ENCODE data around the gene CHRND.

DNA sequence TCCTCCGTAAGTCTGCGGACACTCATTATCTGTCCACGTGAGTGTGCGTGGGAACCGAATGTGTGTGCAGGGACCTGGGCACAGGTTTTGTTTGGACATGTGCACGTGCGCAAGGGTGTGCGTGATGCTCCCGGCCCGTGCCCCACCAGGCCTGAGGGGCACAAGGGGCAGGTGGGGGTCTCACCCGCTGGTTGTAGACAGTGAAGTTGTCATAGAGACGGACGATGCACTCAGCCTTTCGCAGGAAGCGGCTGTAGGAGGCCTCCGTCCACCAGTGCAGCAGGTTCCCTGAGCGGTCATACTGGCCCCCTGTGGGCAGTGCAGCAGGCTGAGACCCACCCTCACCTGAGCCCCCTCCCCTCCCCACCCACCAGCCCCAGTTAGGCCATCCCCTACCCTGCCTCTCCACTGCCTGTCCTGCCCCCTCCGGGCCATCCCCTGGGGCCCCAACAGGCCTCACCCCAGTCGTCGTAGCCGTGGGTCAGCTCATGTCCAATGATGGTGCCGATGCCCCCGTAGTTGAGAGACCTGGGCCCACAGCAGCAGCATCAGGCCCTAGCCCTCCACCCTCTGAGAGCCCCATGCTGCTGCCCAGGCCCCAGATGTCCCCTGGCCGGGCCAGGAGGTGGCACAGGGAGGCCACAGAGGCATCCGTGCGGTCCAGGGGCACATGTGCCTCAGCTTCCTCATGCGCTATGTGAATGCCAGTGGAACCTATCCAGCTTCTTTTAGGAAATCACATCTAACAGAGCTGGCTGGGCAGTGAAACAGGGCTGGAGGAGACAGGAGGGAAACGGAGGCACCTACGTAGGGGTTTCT is 44.4 kb upstream of the CHRND start:
- TF ChIP-seq CTCF (IDR thresholded peaks at IDR 0.05) (no peak), EZH2 (IDR thresholded peaks at IDR 0.05; ENCODE audit: borderline replicate concordance, insufficient read depth, low read depth, low read length, poor library complexity, severe bottlenecking) (no peak)
